ENCODE data around the gene SMKR1. TPM values are rescaled to one million over a fixed set of nuclear protein-coding genes. Genes with fewer than 3 reads are reported as not detected.

The SMKR1 gene
- total RNA-seq, 6 experiments from 2014 or later = not detected

DNA sequence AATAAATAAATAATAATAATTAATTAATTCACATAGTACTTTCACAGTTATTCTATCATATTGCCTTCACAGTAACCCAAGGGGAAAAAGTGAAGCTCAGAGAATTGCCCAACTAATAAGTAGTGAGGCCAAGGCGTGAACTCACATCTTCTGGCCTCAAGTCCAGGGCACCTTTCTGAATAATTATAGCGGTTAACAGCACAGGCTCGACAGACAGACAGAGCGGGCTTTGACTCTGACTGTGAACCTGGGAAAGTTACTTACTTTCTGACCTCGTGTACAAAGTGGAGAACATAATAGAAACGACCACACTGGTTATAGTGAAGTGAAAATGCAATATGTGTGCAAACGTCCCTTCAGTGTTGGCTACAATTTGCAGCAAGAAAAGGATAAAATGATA is 5.7 kb upstream of the SMKR1 start:
- peaks cover 30% of the 10 kb centered on the region for H3K27me3 Mint-ChIP-seq (ENCODE audit: insufficient read depth)
- TF ChIP-seq, protein P1, sequence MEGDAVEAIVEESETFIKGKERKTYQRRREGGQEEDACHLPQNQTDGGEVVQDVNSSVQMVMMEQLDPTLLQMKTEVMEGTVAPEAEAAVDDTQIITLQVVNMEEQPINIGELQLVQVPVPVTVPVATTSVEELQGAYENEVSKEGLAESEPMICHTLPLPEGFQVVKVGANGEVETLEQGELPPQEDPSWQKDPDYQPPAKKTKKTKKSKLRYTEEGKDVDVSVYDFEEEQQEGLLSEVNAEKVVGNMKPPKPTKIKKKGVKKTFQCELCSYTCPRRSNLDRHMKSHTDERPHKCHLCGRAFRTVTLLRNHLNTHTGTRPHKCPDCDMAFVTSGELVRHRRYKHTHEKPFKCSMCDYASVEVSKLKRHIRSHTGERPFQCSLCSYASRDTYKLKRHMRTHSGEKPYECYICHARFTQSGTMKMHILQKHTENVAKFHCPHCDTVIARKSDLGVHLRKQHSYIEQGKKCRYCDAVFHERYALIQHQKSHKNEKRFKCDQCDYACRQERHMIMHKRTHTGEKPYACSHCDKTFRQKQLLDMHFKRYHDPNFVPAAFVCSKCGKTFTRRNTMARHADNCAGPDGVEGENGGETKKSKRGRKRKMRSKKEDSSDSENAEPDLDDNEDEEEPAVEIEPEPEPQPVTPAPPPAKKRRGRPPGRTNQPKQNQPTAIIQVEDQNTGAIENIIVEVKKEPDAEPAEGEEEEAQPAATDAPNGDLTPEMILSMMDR (IDR thresholded peaks at IDR 0.05) = no peak
- peaks cover 42% of the 10 kb centered on the region for H3K4me1 Mint-ChIP-seq (ENCODE audit: low read depth)
- no peak for DNase-seq
- no peaks in the 10 kb centered on the region for H3K9me3 Mint-ChIP-seq
- no peaks in the 10 kb centered on the region for H3K36me3 Mint-ChIP-seq (ENCODE audit: low read depth)
- no peak overlapping the region for H3K27ac Mint-ChIP-seq
- H3K4me3 Mint-ChIP-seq = no peak overlapping the region

DNA sequence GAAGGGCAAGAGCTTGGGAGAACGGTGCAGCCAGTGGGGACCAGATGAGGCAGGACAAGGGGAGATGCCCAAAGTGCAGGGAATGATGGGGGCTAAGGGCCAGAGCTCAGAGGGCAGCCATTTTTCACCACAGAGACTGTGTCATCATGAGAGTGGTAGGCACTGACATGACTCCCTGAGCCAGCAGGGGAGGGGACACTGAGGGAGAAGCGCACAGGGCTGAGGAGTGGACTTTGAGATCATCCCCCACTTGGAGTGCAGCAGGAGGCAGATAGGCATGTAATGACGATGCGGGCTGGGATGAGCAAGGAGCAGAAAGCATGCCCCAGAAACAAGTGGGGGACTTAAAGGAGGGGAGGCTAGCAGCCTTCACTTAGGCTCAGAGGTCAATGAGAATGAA is 5.2 kb upstream of the SMKR1 start:
- TF ChIP-seq, protein P1 (IDR thresholded peaks at IDR 0.05) = no peak
- Mint-ChIP-seq H3K4me3 (no peak overlapping the region), H3K27ac (no peak overlapping the region), H3K27me3 (ENCODE audit: insufficient read depth) (peaks cover 33% of the 10 kb centered on the region), H3K4me1 (ENCODE audit: low read depth) (peaks cover 41% of the 10 kb centered on the region), H3K9me3 (no peaks in the 10 kb centered on the region), H3K36me3 (ENCODE audit: low read depth) (no peaks in the 10 kb centered on the region)
- DNase-seq = no peak

DNA sequence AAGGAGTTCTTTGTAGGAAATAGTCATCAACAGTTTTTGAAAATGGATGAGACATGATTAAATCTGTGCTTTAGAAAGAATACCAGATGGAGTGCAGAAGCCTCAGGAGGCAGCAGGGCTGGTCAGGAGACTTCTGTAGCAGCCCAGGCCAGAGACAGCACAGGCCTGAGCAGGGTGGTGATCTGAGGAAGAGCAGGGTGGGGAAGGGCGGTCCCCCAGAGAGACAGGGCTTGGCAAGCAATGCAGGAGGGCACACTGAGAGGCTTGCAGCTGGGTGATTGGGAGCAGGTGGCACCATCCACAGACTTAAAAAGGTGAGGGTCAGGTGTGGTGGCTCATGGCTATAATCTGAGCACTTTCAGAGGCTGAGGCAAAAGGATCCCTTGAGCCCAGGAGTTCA is 4.3 kb upstream of the SMKR1 start:
- no peak overlapping the region for H3K4me3 Mint-ChIP-seq
- H3K27me3 Mint-ChIP-seq (ENCODE audit: insufficient read depth) = peaks cover 33% of the 10 kb centered on the region
- H3K4me1 Mint-ChIP-seq (ENCODE audit: low read depth) = peaks cover 32% of the 10 kb centered on the region
- TF ChIP-seq, protein P1 (IDR thresholded peaks at IDR 0.05) = no peak
- H3K27ac Mint-ChIP-seq = no peak overlapping the region
- no peak for DNase-seq
- H3K36me3 Mint-ChIP-seq (ENCODE audit: low read depth) = no peaks in the 10 kb centered on the region
- no peaks in the 10 kb centered on the region for H3K9me3 Mint-ChIP-seq

DNA sequence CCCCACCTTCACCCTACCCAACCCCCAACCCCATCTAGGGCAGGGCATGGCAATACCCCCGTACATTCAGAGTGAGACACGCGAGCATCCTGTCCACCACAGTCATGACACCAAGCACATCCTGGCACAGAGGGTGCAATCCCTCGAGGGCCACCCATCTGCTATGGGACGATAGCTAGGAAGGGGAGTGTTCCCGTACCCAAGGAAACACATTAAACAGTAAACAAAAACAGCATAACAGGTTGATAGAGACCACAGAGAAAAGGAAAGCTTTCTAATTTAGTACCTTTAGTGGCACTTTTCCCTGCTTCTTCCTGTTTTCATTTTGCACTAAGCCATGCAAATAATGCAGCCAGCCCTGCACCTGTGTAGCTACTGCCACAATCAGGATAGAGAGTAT is 2.3 kb upstream of the SMKR1 start:
- TF ChIP-seq, protein P1 (IDR thresholded peaks at IDR 0.05) = no peak
- Mint-ChIP-seq H3K9me3 (no peaks in the 10 kb centered on the region), H3K4me1 (ENCODE audit: low read depth) (peaks cover 19% of the 10 kb centered on the region), H3K4me3 (no peak overlapping the region), H3K27me3 (ENCODE audit: insufficient read depth) (peaks cover 46% of the 10 kb centered on the region), H3K27ac (no peak overlapping the region), H3K36me3 (ENCODE audit: low read depth) (no peaks in the 10 kb centered on the region)
- DNase-seq = no peak

DNA sequence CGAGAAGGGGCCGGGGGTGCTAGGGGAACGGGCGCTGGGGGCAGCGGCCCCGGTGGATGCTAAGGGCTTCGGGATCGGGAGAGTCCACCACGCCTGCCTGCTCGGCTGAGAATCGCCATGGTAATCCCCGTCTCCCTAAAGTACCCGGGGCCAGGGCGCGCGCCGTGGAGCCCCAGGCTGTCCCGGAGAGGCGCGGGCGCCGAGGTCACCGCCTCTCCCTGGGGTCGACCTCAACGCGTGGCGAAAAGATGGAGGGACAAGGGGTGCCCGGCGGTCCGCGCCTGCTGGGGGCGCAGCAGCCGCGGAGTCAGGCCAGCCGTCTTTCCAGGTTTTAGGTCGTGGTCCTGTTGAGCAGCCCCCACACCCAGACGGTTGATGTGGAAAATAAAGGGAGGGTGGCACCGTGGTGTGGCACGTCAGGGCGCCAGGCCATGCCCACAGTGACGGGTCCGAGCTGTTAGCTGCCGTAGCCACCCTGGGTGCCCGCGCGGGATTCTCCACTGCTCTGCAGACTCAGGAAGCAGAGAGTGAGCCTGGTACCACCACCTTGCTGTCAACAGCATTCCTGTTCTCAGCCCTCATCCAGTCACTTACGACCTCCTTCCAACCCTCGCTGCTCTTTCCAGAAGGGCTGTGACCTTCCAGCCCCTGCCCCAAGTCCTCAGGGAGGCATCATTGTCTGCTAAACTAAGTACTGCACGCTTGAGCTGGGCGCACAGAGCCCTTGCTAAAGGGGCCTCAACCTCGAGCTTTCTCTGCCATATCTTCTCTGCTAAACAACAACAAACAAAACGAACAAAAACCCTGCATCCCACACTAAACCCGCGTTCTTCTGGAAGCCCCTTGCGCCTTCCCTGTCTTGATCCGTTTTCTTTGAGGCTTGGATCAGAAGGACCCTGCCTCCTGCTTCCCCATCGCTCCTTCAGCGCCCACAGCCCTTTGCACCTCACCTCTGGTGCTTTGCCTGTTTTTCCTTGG is 666 bp downstream of the SMKR1 start:
- H3K4me1 Mint-ChIP-seq (ENCODE audit: low read depth) = peaks cover 2% of the 10 kb centered on the region
- peak overlapping the region; percentile 43 for H3K4me3 Mint-ChIP-seq
- H3K27me3 Mint-ChIP-seq (ENCODE audit: insufficient read depth) = peaks cover 35% of the 10 kb centered on the region
- H3K27ac Mint-ChIP-seq = no peak overlapping the region
- H3K9me3 Mint-ChIP-seq = no peaks in the 10 kb centered on the region
- no peaks in the 10 kb centered on the region for H3K36me3 Mint-ChIP-seq (ENCODE audit: low read depth)
- TF ChIP-seq, protein P1 (IDR thresholded peaks at IDR 0.05) = no peak
- no peak for DNase-seq
